ENCODE measurements around the gene TEX13D.
"Not testable (repeated sequence)": the region's sequence is repeated elsewhere in the genome, so short reads cannot be mapped to it uniquely, and the experiment has no call there.

The TEX13D gene

GRCh38 chrX:124332481-124333424, at the start of gene TEX13D:
TSS of gene TEX13D (plus strand) at chrX:124332660. CDS start at chrX:124332918, 258 bp downstream.
- DNase-seq, result no peak

- DNase-seq, result no peak
Observed at GRCh38 chrX:124289443-124289842, 43.0 kb upstream of the TEX13D start.

- DNase-seq, result no peak
Observed at GRCh38 chrX:124293810-124294209, 38.6 kb upstream of the TEX13D start.

GRCh38 chrX:124299323-124299722, 33.1 kb upstream of the TEX13D start:
- not testable (repeated sequence) for DNase-seq

GRCh38 chrX:124300405-124300804, 32.1 kb upstream of the TEX13D start:
- DNase-seq, result no peak

GRCh38 chrX:124307253-124307907, 25.1 kb upstream of the TEX13D start:
- DNase-seq, result no peak

GRCh38 chrX:124325732-124326131, 6.7 kb upstream of the TEX13D start:
- DNase-seq, result no peak

GRCh38 chrX:124328765-124329164, 3.7 kb upstream of the TEX13D start:
- DNase-seq, result no peak

GRCh38 chrX:124333862-124334261, 1.4 kb downstream of the TEX13D start:
- DNase-seq, result no peak

- DNase-seq, result not testable (repeated sequence)
Observed at GRCh38 chrX:124334555-124334954, 2.1 kb downstream of the TEX13D start.

GRCh38 chrX:124335598-124335997, 3.1 kb downstream of the TEX13D start:
- no peak for DNase-seq

- no peak for DNase-seq
Observed at GRCh38 chrX:124337916-124338315, 5.5 kb downstream of the TEX13D start.

GRCh38 chrX:124338733-124339514, 6.5 kb downstream of the TEX13D start:
- DNase-seq, result no peak

GRCh38 chrX:124341396-124342132, 9.1 kb downstream of the TEX13D start:
- no peak for DNase-seq

- DNase-seq, result no peak
Observed at GRCh38 chrX:124342174-124342867, 9.9 kb downstream of the TEX13D start.

GRCh38 chrX:124343016-124343415, 10.6 kb downstream of the TEX13D start:
- no peak for DNase-seq

GRCh38 chrX:124344246-124344645, 11.8 kb downstream of the TEX13D start:
- DNase-seq, result no peak

- no peak for DNase-seq
Observed at GRCh38 chrX:124346117-124346876, 13.8 kb downstream of the TEX13D start, which contains the start of gene SH2D1A. TSS of gene SH2D1A (plus strand) at chrX:124346563. CDS start at chrX:124346643, 80 bp downstream.

- DNase-seq, result no peak
Observed at GRCh38 chrX:124346877-124347241, 14.4 kb downstream of the TEX13D start.

- no peak for DNase-seq
Observed at GRCh38 chrX:124347242-124347641, 14.8 kb downstream of the TEX13D start.

- DNase-seq, result no peak
Observed at GRCh38 chrX:124348182-124348581, 15.7 kb downstream of the TEX13D start.

Measured in hippocampal formation (tissue), 2 donors.